Activated CD4-positive, CD25-positive, alpha-beta regulatory T cell (primary cell): Measurements from ENCODE around the gene PTPN18.

Source experiments
- DNase-seq, 4 experiments: peaks; one replicate each; lab custom pipeline; 2025; lab: John Stamatoyannopoulos, UW

Gene PTPN18

GRCh38 chr2:130339885-130340745 lies 15.7 kb upstream of the PTPN18 start:
- DNase-seq = no peak

GRCh38 chr2:130341562-130342019 lies 14.3 kb upstream of the PTPN18 start:
- DNase-seq = no peak

DNA sequence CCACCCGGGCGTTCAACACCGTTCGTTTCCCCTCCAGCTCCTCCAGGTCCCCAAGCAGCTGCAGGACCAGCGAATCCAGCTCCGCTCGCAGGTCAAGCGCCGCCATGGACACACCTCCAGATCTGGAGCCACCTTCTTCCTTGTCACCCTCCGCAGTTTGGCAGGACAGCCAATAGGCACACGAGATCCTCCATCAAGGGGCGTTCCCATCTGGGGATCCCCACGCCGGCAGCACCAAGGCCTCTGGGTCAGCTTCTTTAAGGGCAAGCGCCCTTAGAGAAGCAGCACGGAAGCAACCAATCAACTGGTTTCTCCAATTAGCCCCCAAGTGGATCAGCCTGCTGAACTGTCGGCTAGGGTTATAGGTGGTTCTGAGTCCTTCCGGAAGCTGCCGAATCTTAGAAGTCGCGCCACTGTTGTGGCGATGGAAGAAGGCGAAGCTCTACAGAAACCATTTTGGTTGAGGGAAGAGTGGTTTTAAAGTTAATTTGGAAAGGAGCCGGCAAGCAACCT lies 13.8 kb upstream of the PTPN18 start:
- peak; percentile 68 to 77 (median 72) for DNase-seq

DNA sequence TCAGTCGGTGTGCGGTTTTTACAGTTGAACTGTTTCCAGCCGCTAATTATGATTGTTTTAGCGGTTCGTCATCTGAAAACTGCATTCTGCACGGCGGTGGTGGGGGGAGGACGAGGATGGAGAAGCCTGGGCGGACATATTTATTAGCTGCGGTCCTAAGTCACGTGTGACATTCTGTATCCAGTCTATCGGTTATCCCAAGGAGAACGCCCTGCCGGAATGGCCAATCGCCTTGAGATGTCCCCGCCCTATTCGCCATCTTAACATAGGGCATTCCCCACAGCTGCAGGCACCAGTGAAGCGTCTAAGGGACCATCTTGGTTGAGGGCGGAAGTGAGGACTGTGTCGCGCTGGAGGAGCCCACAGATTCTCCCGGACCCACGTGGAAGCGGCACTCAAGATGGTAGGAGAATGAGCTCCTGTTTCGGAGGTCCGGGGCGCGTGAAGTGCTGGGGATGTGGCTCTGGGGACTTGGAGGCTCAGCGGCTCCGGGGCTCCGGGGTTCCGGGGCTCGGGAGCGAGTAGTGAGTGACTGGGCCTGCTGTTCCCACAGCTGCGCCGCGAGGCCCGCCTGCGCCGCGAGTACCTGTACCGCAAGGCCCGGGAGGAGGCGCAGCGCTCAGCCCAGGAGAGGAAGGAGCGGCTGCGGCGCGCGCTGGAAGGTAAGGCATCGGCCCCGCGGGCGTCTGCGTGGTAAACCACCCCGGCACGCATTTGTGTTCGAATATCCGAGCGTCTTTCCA lies 13.2 kb upstream of the PTPN18 start, which contains the start of gene IMP4:
TSS of gene IMP4 (plus strand) at position 365 of the 743 bp plus-strand sequence. CDS start at position 401, 36 bp downstream.
- DNase-seq = peak; percentile 81 to 90 (median 88)

DNA sequence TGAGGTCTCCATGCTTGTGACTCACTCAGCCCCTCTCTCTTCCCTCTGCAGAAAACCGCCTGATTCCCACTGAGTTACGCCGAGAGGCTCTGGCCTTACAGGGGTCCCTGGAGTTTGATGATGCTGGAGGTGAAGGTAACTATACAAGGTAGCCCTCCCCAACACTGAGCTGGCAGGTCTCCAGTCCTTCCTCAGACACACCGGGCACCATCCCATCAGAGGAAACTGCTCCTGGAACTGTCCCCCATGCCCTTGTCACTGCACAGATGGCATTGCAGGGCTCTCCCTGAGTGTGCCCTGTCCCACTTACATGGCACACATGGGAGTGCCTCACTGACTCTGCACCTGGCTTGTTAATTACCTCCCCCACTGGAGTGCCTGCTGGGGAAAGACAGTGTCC lies 11.3 kb upstream of the PTPN18 start:
- DNase-seq = no peak

DNA sequence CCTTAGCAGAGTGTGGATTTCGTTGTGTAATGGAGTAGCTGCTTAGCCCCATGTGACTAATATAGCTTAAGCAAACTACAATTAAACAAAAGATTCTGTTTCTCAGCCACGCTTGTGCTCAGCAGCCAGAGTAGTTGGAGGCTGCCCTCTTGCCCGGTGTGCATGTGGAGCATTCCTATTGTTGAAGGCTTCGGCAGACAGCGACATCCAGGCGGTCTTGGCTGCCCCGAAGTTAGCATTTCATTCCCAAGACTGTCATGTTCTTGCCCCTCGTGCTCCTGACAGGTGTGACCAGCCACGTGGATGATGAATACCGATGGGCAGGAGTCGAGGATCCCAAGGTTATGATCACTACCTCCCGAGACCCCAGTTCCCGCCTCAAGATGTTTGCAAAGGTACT lies 10.8 kb upstream of the PTPN18 start:
- DNase-seq = no peak

DNA sequence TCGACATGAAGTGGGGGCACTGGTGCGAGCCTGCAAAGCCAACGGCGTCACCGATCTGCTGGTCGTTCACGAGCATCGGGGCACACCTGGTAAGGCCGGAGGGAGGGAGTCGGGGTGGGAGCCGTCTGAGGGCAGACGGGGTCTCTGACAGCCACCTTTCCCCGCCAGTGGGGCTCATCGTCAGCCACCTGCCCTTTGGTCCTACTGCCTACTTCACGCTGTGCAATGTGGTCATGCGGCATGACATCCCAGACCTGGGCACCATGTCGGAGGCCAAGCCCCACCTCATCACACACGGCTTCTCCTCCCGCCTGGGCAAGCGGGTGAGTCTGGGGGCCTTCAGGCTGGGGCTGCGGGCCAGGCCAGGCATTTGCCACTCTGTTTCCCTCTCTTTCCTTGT lies 10.2 kb upstream of the PTPN18 start:
- no peak for DNase-seq

DNA sequence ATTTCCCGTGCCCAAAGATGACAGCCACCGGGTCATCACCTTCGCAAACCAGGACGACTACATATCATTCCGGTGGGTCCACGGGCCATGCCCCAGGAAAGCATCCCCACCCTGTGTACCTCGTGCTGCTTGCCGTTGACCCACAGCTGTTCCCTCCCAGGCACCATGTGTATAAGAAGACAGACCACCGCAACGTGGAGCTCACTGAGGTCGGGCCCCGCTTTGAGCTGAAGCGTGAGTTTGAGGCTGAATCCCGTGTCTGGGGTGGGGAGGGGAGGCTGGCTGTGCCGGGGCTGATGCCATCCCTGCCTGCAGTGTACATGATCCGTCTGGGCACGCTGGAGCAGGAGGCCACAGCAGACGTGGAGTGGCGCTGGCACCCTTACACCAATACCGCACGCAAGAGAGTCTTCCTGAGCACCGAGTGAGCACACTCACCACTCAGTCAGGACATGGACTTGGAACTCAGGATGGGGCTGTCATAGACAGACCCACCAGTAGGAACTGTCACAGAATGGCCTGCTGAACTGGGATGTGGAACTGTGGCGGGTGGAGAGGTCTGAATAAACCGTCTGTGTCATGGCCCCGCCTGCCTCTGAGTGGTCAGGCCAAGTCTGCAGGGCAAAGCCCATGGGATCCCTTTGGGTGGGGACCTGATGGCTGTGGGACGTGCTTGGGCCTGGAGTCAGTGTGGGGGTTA lies 9.7 kb upstream of the PTPN18 start:
- no peak for DNase-seq

DNA sequence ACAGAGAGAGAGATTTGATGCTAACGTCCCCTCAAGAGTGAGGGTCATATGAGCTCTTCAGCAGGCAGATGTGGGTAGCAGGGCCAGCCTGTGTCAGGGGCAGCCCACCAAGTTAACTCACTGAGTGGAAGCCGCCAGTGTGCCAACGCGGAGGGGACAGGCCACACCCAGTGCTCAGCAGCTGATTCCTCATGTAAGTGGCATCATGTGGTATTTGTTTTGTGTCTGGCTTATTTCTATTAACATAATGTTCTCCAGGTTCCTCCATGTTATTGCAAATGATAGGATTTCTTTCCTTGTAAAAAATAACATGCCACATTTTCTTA lies 9.2 kb upstream of the PTPN18 start:
- DNase-seq = no peak

- no peak for DNase-seq
Measured at GRCh38 chr2:130347220-130347925, 8.5 kb upstream of the PTPN18 start.

- no peak for DNase-seq
Measured at GRCh38 chr2:130349174-130349573, 6.7 kb upstream of the PTPN18 start.

GRCh38 chr2:130351711-130352110 lies 4.1 kb upstream of the PTPN18 start:
- DNase-seq = no peak

DNA sequence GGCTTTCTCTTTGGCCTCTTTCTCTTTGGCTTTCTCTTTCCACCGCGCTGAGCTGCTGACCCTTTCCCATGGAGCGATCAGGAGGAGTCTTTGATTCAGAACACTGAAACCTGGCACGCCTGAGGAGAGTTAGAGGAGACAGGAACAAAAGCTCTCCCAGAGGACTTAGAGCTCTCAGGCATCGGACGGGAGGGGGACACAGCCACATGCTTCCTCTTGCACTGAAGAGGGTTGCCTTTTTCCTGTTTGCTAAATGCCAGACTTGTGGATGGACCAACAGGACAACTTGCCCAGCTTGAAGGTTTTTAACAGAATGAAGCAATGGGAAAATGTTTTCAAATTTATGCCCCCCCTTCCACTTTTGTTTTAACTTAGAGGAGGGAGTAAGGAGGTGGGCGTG lies 3.6 kb upstream of the PTPN18 start:
- no peak for DNase-seq

- no peak for DNase-seq
Measured at GRCh38 chr2:130353291-130354138, 2.3 kb upstream of the PTPN18 start.

DNA sequence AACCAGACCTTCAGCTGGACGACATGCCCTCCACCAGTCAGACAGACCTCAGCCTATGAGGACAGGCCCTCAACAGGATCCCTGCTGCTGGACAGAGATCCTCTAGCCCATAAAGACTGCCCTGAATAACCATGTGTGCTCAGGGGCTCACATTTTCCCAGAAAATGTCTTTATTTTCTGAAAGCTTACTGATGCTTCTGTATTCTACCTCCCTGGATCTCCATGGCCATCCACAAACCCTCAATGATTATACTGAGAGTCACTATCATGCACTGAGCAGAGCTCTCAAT lies 1.8 kb upstream of the PTPN18 start:
- DNase-seq = no peak

DNA sequence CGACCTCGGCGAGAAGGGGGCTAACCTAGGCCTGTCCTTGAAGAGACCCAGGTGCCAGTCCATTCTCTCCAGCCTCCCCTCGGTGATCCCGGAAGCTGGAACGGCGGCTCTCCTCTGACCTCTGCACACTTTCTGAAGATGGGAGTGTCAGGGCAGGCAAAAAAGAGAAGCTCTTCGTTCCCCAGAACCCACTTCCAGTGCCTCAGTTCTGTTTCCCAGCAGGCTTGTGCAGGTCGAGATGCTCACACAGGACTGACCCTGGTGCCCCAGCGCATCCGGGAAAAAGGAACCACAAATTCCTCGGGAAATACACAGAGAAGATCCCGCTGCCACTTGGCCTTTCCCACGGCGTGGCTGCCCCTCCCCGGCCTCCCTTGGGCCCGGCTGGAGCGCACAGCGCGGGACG lies 681 bp upstream of the PTPN18 start:
- DNase-seq = no peak

GRCh38 chr2:130357864-130358263 lies 2.0 kb downstream of the PTPN18 start:
- DNase-seq = no peak

DNA sequence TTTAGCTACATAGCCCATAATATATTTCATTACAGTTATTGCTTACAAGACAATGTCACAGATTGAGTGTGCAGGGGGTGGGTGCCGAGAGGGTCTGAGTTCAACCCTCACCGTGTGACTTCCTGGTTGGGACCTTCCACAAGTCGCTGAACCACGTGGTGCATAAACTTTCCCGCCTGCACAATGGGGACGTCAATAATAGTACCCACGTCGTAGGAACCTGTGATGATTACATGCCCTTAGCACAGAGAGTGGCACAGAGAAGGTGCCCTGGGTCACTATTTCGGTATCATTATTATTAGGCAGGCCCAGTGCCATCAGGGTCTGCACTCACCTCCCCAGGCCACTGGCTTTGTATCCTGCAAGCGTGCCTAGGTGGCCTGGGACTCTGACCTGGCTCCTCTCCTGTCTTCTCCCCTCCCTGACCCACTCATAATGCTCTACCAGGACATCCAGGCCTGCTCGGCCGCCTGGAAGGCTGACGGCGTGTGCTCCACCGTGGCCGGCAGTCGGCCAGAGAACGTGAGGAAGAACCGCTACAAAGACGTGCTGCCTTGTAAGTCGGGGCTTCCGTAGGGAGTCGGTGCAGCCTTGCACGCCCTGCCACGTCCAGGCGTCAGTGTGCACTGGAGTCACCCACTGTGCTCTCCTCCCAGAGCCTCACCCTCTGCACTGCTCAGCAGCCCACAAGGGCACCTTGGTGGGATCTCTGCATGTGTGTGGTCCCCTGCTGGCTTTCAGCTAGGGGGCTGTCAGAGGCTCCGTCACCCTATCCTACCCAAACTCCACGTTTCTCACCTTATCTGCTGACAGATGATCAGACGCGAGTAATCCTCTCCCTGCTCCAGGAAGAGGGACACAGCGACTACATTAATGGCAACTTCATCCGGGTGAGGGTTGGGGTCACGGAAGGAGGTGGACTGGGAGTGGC lies 2.8 kb downstream of the PTPN18 start:
- DNase-seq = no peak

GRCh38 chr2:130359466-130359865 lies 3.6 kb downstream of the PTPN18 start:
- DNase-seq = no peak

DNA sequence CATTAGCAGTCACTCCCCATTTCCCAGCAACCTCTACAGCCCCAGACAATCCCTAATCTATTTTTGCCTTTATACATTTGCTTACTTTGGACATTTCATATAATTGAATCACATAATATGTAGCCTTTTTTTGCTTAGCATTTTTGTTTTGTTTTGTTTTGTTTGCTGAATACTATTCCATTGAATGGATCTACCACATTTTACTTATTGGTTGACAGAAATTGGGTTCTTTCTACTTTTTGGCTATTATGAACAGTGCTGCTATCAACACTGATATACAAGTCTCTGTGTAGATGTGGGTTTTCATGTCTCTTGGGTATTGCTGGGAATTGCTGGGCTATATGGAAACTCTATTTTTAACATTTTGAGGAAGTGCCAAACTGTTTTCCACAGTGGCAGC lies 7.6 kb downstream of the PTPN18 start:
- DNase-seq = no peak
